ENCODE measurements around the gene CZIB.
A peak's percentile ranks its signal among the peaks of the same experiment; 100 is the strongest.

Gene CZIB

GRCh38 chr1:53182111-53182593 lies 38.3 kb downstream of the CZIB start:
- Histone ChIP-seq H3K4me1 (ENCODE audit: insufficient read depth, low read length) (no peaks in the 10 kb centered on the region), H3K36me3 (ENCODE audit: insufficient read depth, low read length) (no peaks in the 10 kb centered on the region), H4K20me1 (ENCODE audit: insufficient read depth, low read length) (no peaks in the 10 kb centered on the region), H3K27me3 (ENCODE audit: insufficient read depth, low read length, poor library complexity) (peaks cover 3% of the 10 kb centered on the region), H2AFZ (ENCODE audit: low read depth, low read length) (no peak overlapping the region), H3K4me2 (ENCODE audit: insufficient read depth, low read length) (no peak overlapping the region), H3K79me2 (ENCODE audit: insufficient read depth, low read length) (no peaks in the 10 kb centered on the region), H3K4me3 (ENCODE audit: low read depth in 1 of 2, low read length in 2 of 2) (no peak overlapping the region), H3K9ac (ENCODE audit: low read depth, low read length) (no peak overlapping the region), H3K27ac (ENCODE audit: low read length) (no peak overlapping the region), H3K9me3 (ENCODE audit: insufficient read depth, low read length, severe bottlenecking) (no peaks in the 10 kb centered on the region)
- TF ChIP-seq EZH2 (IDR thresholded peaks at IDR 0.05; ENCODE audit: borderline replicate concordance, low read depth, low read length, severe bottlenecking) (no peak), CTCF (IDR thresholded peaks at IDR 0.05; ENCODE audit: borderline replicate concordance, extremely low read depth, low read length, poor library complexity, severe bottlenecking) (peak; percentile 93)
- ATAC-seq (ENCODE audit: insufficient read depth, low read depth) (peak; percentile 94), DNase-seq (peak; percentile 78)

- H3K27me3 ChIP-seq (ENCODE audit: insufficient read depth, low read length, poor library complexity): peaks cover 3% of the 10 kb centered on the region
- no peak for DNase-seq
- H3K4me2 ChIP-seq (ENCODE audit: insufficient read depth, low read length): no peak overlapping the region
- no peaks in the 10 kb centered on the region for H3K79me2 ChIP-seq (ENCODE audit: insufficient read depth, low read length)
- H3K4me3 ChIP-seq (ENCODE audit: low read depth in 1 of 2, low read length in 2 of 2): no peak overlapping the region
- no peak overlapping the region for H2AFZ ChIP-seq (ENCODE audit: low read depth, low read length)
- H4K20me1 ChIP-seq (ENCODE audit: insufficient read depth, low read length): no peaks in the 10 kb centered on the region
- no peak overlapping the region for H3K27ac ChIP-seq (ENCODE audit: low read length)
- no peaks in the 10 kb centered on the region for H3K4me1 ChIP-seq (ENCODE audit: insufficient read depth, low read length)
- no peak overlapping the region for H3K9ac ChIP-seq (ENCODE audit: low read depth, low read length)
- no peaks in the 10 kb centered on the region for H3K36me3 ChIP-seq (ENCODE audit: insufficient read depth, low read length)
- TF ChIP-seq EZH2 (IDR thresholded peaks at IDR 0.05; ENCODE audit: borderline replicate concordance, low read depth, low read length, severe bottlenecking) (no peak), CTCF (IDR thresholded peaks at IDR 0.05; ENCODE audit: borderline replicate concordance, extremely low read depth, low read length, poor library complexity, severe bottlenecking) (no peak)
- H3K9me3 ChIP-seq (ENCODE audit: insufficient read depth, low read length, severe bottlenecking): no peaks in the 10 kb centered on the region
- no peak for ATAC-seq (ENCODE audit: insufficient read depth, low read depth)
These were observed 39.5 kb downstream of the CZIB start for GRCh38 chr1:53180951-53181350.

GRCh38 chr1:53180226-53180625 lies 40.2 kb downstream of the CZIB start:
- DNase-seq: no peak
- Histone ChIP-seq H2AFZ (ENCODE audit: low read depth, low read length) (no peak overlapping the region), H3K9ac (ENCODE audit: low read depth, low read length) (no peak overlapping the region), H3K4me1 (ENCODE audit: insufficient read depth, low read length) (no peaks in the 10 kb centered on the region), H3K36me3 (ENCODE audit: insufficient read depth, low read length) (no peaks in the 10 kb centered on the region), H3K4me2 (ENCODE audit: insufficient read depth, low read length) (no peak overlapping the region), H3K9me3 (ENCODE audit: insufficient read depth, low read length, severe bottlenecking) (no peaks in the 10 kb centered on the region), H4K20me1 (ENCODE audit: insufficient read depth, low read length) (no peaks in the 10 kb centered on the region), H3K79me2 (ENCODE audit: insufficient read depth, low read length) (no peaks in the 10 kb centered on the region), H3K27me3 (ENCODE audit: insufficient read depth, low read length, poor library complexity) (peaks cover 3% of the 10 kb centered on the region), H3K27ac (ENCODE audit: low read length) (no peak overlapping the region), H3K4me3 (ENCODE audit: low read depth in 1 of 2, low read length in 2 of 2) (no peak overlapping the region)
- TF ChIP-seq CTCF (IDR thresholded peaks at IDR 0.05; ENCODE audit: borderline replicate concordance, extremely low read depth, low read length, poor library complexity, severe bottlenecking): no peak
- no peak for ATAC-seq (ENCODE audit: insufficient read depth, low read depth)
